ENCODE data around the gene NAGPA. TPM values are rescaled to one million over a fixed set of nuclear protein-coding genes. Genes with fewer than 3 reads are reported as not detected.

Gene NAGPA
- total and polyA plus RNA-seq, 2 experiments from 2014 or later, result 32.2 to 35.7 TPM

- Histone ChIP-seq H3K4me2 (no peak overlapping the region), H3K4me1 (ENCODE audit: insufficient read depth) (no peaks in the 10 kb centered on the region), H3K36me3 (replicated peaks; ENCODE audit: insufficient read depth, low read depth) (no peaks in the 10 kb centered on the region), H3K79me2 (no peaks in the 10 kb centered on the region), H4K20me1 (ENCODE audit: insufficient read depth, poor library complexity, severe bottlenecking) (no peaks in the 10 kb centered on the region), H2AFZ (no peak overlapping the region), H3K9me2 (replicated peaks; ENCODE audit: insufficient read depth) (no peaks in the 10 kb centered on the region), H3K9me3 (ENCODE audit: low read depth) (no peaks in the 10 kb centered on the region), H3K27ac (no peak overlapping the region), H3K4me3 (no peak overlapping the region), H3K27me3 (no peaks in the 10 kb centered on the region)
- TF ChIP-seq EZH2phosphoT487 (IDR thresholded peaks at IDR 0.05; ENCODE audit: low read depth, severe bottlenecking, unreplicated experiment), result no peak
- TF ChIP-seq EZH2 (IDR thresholded peaks at IDR 0.05; ENCODE audit: borderline replicate concordance), result no peak
- TF ChIP-seq, protein P1, sequence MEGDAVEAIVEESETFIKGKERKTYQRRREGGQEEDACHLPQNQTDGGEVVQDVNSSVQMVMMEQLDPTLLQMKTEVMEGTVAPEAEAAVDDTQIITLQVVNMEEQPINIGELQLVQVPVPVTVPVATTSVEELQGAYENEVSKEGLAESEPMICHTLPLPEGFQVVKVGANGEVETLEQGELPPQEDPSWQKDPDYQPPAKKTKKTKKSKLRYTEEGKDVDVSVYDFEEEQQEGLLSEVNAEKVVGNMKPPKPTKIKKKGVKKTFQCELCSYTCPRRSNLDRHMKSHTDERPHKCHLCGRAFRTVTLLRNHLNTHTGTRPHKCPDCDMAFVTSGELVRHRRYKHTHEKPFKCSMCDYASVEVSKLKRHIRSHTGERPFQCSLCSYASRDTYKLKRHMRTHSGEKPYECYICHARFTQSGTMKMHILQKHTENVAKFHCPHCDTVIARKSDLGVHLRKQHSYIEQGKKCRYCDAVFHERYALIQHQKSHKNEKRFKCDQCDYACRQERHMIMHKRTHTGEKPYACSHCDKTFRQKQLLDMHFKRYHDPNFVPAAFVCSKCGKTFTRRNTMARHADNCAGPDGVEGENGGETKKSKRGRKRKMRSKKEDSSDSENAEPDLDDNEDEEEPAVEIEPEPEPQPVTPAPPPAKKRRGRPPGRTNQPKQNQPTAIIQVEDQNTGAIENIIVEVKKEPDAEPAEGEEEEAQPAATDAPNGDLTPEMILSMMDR (IDR thresholded peaks at IDR 0.05; ENCODE audit: poor library complexity), result no peak
- no peak for DNase-seq (ENCODE audit: low spot score)
- WGBS (ENCODE audit: low lambda C conversion rate, missing lambda C conversion rate), result 94% methylated on average over 10 of the region's 10 CpGs
Measured at GRCh38 chr16:5003828-5004227, 29.9 kb downstream of the NAGPA start.

- Histone ChIP-seq H3K4me3 (no peak overlapping the region), H3K36me3 (replicated peaks; ENCODE audit: insufficient read depth, low read depth) (no peaks in the 10 kb centered on the region), H3K79me2 (no peaks in the 10 kb centered on the region), H2AFZ (no peak overlapping the region), H4K20me1 (ENCODE audit: insufficient read depth, poor library complexity, severe bottlenecking) (no peaks in the 10 kb centered on the region), H3K9me2 (replicated peaks; ENCODE audit: insufficient read depth) (no peaks in the 10 kb centered on the region), H3K27me3 (no peaks in the 10 kb centered on the region), H3K4me2 (no peak overlapping the region), H3K27ac (no peak overlapping the region), H3K4me1 (ENCODE audit: insufficient read depth) (no peaks in the 10 kb centered on the region), H3K9me3 (ENCODE audit: low read depth) (no peaks in the 10 kb centered on the region)
- DNase-seq (ENCODE audit: low spot score), result no peak
- 92% methylated on average over 12 of the region's 12 CpGs for WGBS (ENCODE audit: low lambda C conversion rate, missing lambda C conversion rate)
- TF ChIP-seq EZH2 (IDR thresholded peaks at IDR 0.05; ENCODE audit: borderline replicate concordance) (no peak), EZH2phosphoT487 (IDR thresholded peaks at IDR 0.05; ENCODE audit: low read depth, severe bottlenecking, unreplicated experiment) (no peak)
- TF ChIP-seq, protein P1 (IDR thresholded peaks at IDR 0.05; ENCODE audit: poor library complexity), result no peak
Measured at GRCh38 chr16:5003211-5003610, 30.5 kb downstream of the NAGPA start.

DNA sequence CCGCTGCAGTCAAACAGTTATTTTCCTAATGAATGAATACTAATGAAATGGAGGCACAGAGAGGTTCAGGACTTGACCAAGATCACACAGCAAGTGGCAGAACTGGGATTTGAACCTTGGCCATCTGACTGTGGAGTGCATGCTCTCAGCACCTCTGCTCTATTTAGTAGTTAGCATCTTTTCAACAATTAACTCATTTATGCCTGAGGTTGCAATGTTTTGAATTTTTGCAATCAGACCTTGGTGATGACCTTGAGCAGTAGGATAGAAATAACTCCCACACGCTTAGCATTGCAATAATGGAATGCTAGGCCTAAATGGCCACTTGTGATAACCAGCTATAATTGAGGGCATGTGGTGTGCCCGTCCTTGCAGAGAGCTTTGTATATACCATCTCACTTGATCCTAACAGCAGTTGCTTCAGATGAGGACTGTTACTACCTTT lies 31.0 kb downstream of the NAGPA start:
- H2AFZ ChIP-seq, result no peak overlapping the region
- no peak overlapping the region for H3K27ac ChIP-seq
- TF ChIP-seq EZH2phosphoT487 (IDR thresholded peaks at IDR 0.05; ENCODE audit: low read depth, severe bottlenecking, unreplicated experiment), result no peak
- no peak for TF ChIP-seq EZH2 (IDR thresholded peaks at IDR 0.05; ENCODE audit: borderline replicate concordance)
- no peaks in the 10 kb centered on the region for H3K4me1 ChIP-seq (ENCODE audit: insufficient read depth)
- H3K4me2 ChIP-seq, result no peak overlapping the region
- H3K79me2 ChIP-seq, result no peaks in the 10 kb centered on the region
- H4K20me1 ChIP-seq (ENCODE audit: insufficient read depth, poor library complexity, severe bottlenecking), result no peaks in the 10 kb centered on the region
- no peaks in the 10 kb centered on the region for H3K9me3 ChIP-seq (ENCODE audit: low read depth)
- H3K9me2 ChIP-seq (replicated peaks; ENCODE audit: insufficient read depth), result no peaks in the 10 kb centered on the region
- H3K36me3 ChIP-seq (replicated peaks; ENCODE audit: insufficient read depth, low read depth), result no peaks in the 10 kb centered on the region
- no peaks in the 10 kb centered on the region for H3K27me3 ChIP-seq
- no peak overlapping the region for H3K4me3 ChIP-seq
- 80% methylated on average over 3 of the region's 3 CpGs for WGBS (ENCODE audit: low lambda C conversion rate, missing lambda C conversion rate)
- DNase-seq (ENCODE audit: low spot score), result no peak

- DNase-seq (ENCODE audit: low spot score), result no peak
- H3K4me2 ChIP-seq, result no peak overlapping the region
- TF ChIP-seq EZH2phosphoT487 (IDR thresholded peaks at IDR 0.05; ENCODE audit: low read depth, severe bottlenecking, unreplicated experiment) (no peak), EZH2 (IDR thresholded peaks at IDR 0.05; ENCODE audit: borderline replicate concordance) (no peak)
- TF ChIP-seq, protein P1 (IDR thresholded peaks at IDR 0.05; ENCODE audit: poor library complexity), result no peak
- H3K9me3 ChIP-seq (ENCODE audit: low read depth), result no peaks in the 10 kb centered on the region
- H3K79me2 ChIP-seq, result no peaks in the 10 kb centered on the region
- no peaks in the 10 kb centered on the region for H4K20me1 ChIP-seq (ENCODE audit: insufficient read depth, poor library complexity, severe bottlenecking)
- H3K27me3 ChIP-seq, result no peaks in the 10 kb centered on the region
- no peak overlapping the region for H2AFZ ChIP-seq
- H3K4me3 ChIP-seq, result no peak overlapping the region
- H3K36me3 ChIP-seq (replicated peaks; ENCODE audit: insufficient read depth, low read depth), result no peaks in the 10 kb centered on the region
- no peak overlapping the region for H3K27ac ChIP-seq
- WGBS (ENCODE audit: low lambda C conversion rate, missing lambda C conversion rate), result 82% methylated on average over 5 of the region's 6 CpGs
- H3K4me1 ChIP-seq (ENCODE audit: insufficient read depth), result no peaks in the 10 kb centered on the region
- H3K9me2 ChIP-seq (replicated peaks; ENCODE audit: insufficient read depth), result no peaks in the 10 kb centered on the region
Measured at GRCh38 chr16:5001986-5002385, 31.7 kb downstream of the NAGPA start.
